GM19099 (cell line): Measurements from ENCODE around the gene DAZAP2.

Experiments used
- POLR2A ChIP-seq: IDR thresholded peaks from 3 replicates; pipeline ENCODE4 v1.6.1; 2011; ENCODE audit warnings: low read depth; ENCODE audit not compliant: insufficient read length; ENCODE audit errors: extremely low read depth

Gene DAZAP2

GRCh38 chr12:51238510-51239334 lies at the start of gene DAZAP2:
TSS of gene DAZAP2 (plus strand) at chr12:51238826. CDS start at chr12:51238908, 82 bp downstream.
- peak; percentile 90 for TF ChIP-seq POLR2A

GRCh38 chr12:51189790-51190355 lies 48.8 kb upstream of the DAZAP2 start:
- no peak for TF ChIP-seq POLR2A

- TF ChIP-seq POLR2A, result no peak
Measured at GRCh38 chr12:51190820-51191219, 47.8 kb upstream of the DAZAP2 start.

GRCh38 chr12:51191516-51192283 lies 46.9 kb upstream of the DAZAP2 start:
- no peak for TF ChIP-seq POLR2A

- TF ChIP-seq POLR2A, result no peak
Measured at GRCh38 chr12:51192284-51192671, 46.3 kb upstream of the DAZAP2 start.

GRCh38 chr12:51195841-51196240 lies 42.8 kb upstream of the DAZAP2 start:
- TF ChIP-seq POLR2A, result no peak

- TF ChIP-seq POLR2A, result no peak
Measured at GRCh38 chr12:51196547-51196946, 42.1 kb upstream of the DAZAP2 start.

GRCh38 chr12:51197736-51198567 lies 40.7 kb upstream of the DAZAP2 start:
- no peak for TF ChIP-seq POLR2A

- no peak for TF ChIP-seq POLR2A
Measured at GRCh38 chr12:51198568-51199365, 39.9 kb upstream of the DAZAP2 start.

GRCh38 chr12:51199366-51199945 lies 39.2 kb upstream of the DAZAP2 start:
- no peak for TF ChIP-seq POLR2A

GRCh38 chr12:51200156-51200555 lies 38.5 kb upstream of the DAZAP2 start:
- no peak for TF ChIP-seq POLR2A

GRCh38 chr12:51200806-51201205 lies 37.8 kb upstream of the DAZAP2 start:
- no peak for TF ChIP-seq POLR2A

GRCh38 chr12:51202718-51203117 lies 35.9 kb upstream of the DAZAP2 start:
- TF ChIP-seq POLR2A, result no peak

GRCh38 chr12:51205350-51205749 lies 33.3 kb upstream of the DAZAP2 start:
- no peak for TF ChIP-seq POLR2A
